Left lung (tissue), 10 donors: ENCODE results near the gene ARHGAP26. TPM values are rescaled to one million over a fixed set of nuclear protein-coding genes. Genes with fewer than 3 reads are reported as not detected.

Experiments used
- ATAC-seq: fragments of 200-7000 bp; cut with Tn5 transposase; one replicate; pipeline ENCODE4 v1.9.1; 2020; ENCODE audit warnings: moderate library complexity
- DNase-seq, 4 donors: peaks; one replicate each; pipeline ENCODE4 v3.0.0-alpha.2; 2013 to 2020
- H3K27ac ChIP-seq, 2 donors: fragments of 200-600 bp; sonication (generic) in 1 of 2; one replicate each; pipeline versions ENCODE4 v1.5.0 to v1.8.0; 2020 to 2021
- H3K27me3 ChIP-seq, 2 donors: fragments of 200-600 bp; sonication (generic) in 1 of 2; one replicate each; pipeline versions ENCODE4 v1.5.0 to v1.8.0; 2020 to 2021
- H3K36me3 ChIP-seq, 2 donors: fragments of 200-600 bp; sonication (generic) in 1 of 2; one replicate each; pipeline versions ENCODE4 v1.5.0 to v1.8.0; 2020 to 2021
- H3K4me1 ChIP-seq, 2 donors: fragments of 200-600 bp; one replicate each; pipeline ENCODE4 v1.8.0; 2021
- H3K4me3 ChIP-seq, 2 donors: fragments of 200-600 bp; sonication (generic) in 1 of 2; one replicate each; pipeline versions ENCODE4 v1.5.0 to v1.8.0; 2020 to 2021; ENCODE audit warnings: mild to moderate bottlenecking in 1 of 2
- H3K9me3 ChIP-seq, 2 donors: fragments of 200-600 bp; sonication (generic) in 1 of 2; one replicate each; pipeline versions ENCODE4 v1.5.0 to v1.8.0; 2020 to 2021
- CTCF ChIP-seq, 2 donors: fragments of 200-600 bp; sonication (generic) in 1 of 2; IDR thresholded peaks; one replicate each; pipeline versions ENCODE4 v1.5.0 to v1.8.0; 2021; ENCODE audit warnings: antibody characterized with exemption in 2 of 2
- intact Hi-C, 2 donors: fragments of 100-400 bp; cut with DNase I; formaldehyde crosslinking; loops; one replicate each; pipeline versions ENCODE4 v1.11.2 to v1.14.2; 2022
- polyA plus RNA-seq, 6 donors: library from polyadenylated mRNA; unstranded; fragments of 120-200 nt; gene quantifications; one replicate each; pipeline ENCODE4 v1.2.1, GENCODE V29; 2013; ENCODE audit not compliant: insufficient read length in 6 of 6
- total RNA-seq, 2 donors: library from RNA; stranded (reverse); fragmentation: NEBNext Ultra II Directional; extraction: Animal tissue kit (Norgen Biotek cat#: 25700); gene quantifications; one replicate each; pipeline ENCODE4 v1.2.1, GENCODE V29; 2021
- donor health status: DM: no; HTN: yes; CAD: no.
- donor health status: DM: no; HTN: no; CAD: no.

The ARHGAP26 gene
- total and polyA plus RNA-seq, 8 donors, result 13.9 to 61.9 (median 14.9) TPM

GRCh38 chr5:143025376-143025775 is 255.2 kb downstream of the ARHGAP26 start:
- no peaks in the 10 kb centered on the region for H3K9me3 ChIP-seq
- no peak overlapping the region for H3K4me3 ChIP-seq
- TF ChIP-seq CTCF (IDR thresholded peaks at IDR 0.05), result no peak
- no peaks in the 10 kb centered on the region for H3K27me3 ChIP-seq
- ATAC-seq (no peak), DNase-seq (no peak)
- H3K36me3 ChIP-seq, result peaks cover 0 to 9% of the 10 kb centered on the region in 2 donors
- intact Hi-C loops, result no loop called here
- peaks cover 9 to 17% of the 10 kb centered on the region in 2 donors for H3K4me1 ChIP-seq
- H3K27ac ChIP-seq, result no peak overlapping the region

GRCh38 chr5:143025971-143026370 is 255.8 kb downstream of the ARHGAP26 start:
- no peak for TF ChIP-seq CTCF (IDR thresholded peaks at IDR 0.05)
- H3K9me3 ChIP-seq, result no peaks in the 10 kb centered on the region
- no peak for DNase-seq
- no peak for ATAC-seq
- intact Hi-C loops, result no loop called here
- H3K36me3 ChIP-seq, result peaks cover 0 to 8% of the 10 kb centered on the region in 2 donors
- H3K27me3 ChIP-seq, result no peaks in the 10 kb centered on the region
- H3K4me3 ChIP-seq, result no peak overlapping the region
- H3K27ac ChIP-seq, result no peak overlapping the region
- H3K4me1 ChIP-seq, result peaks cover 9 to 17% of the 10 kb centered on the region in 2 donors

DNA sequence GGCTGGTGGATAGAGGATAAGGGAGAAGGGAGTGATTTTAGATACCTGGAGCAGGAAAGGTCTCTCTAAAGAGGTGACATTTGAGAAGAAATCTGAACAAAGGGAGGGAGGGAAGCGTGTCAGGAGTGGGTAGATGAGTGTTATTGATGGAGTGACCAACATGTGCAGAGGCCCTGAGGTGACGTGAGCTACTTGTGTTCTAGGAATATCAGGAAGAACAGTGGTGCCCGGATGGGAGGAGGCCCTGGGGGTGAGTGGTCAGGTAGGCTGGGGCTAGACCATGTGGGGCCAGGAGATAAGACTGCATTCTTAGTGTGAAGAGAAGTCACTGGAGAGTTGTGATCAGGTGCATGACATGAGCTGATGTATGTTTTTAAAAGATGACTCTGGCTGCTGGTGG is 256.2 kb downstream of the ARHGAP26 start:
- TF ChIP-seq CTCF (IDR thresholded peaks at IDR 0.05), result no peak
- DNase-seq, result no peak
- Histone ChIP-seq H3K36me3 (peaks cover 0 to 8% of the 10 kb centered on the region in 2 donors), H3K4me3 (no peak overlapping the region), H3K27me3 (no peaks in the 10 kb centered on the region), H3K9me3 (no peaks in the 10 kb centered on the region), H3K27ac (no peak overlapping the region), H3K4me1 (peaks cover 9 to 17% of the 10 kb centered on the region in 2 donors)
- no peak for ATAC-seq
- intact Hi-C loops, result no loop called here

DNA sequence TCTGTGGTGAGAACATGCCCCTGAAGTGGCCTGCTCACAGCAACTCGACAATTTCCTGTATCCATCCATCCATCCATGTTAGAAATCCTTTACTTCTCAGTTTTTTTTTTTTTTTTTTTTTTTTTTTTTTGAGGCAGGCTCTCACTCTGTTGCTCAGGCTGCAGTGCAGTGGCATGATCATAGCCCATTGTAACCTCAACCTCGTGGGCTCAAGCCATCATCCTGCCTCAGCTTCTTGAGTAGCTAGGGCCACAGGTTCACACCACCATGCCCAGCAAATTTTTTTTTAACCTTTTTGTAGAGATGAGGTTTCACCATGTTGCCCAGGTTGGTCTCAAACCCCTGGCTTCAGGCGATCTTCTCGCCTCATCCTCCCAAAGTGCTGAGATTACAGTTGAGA is 259.1 kb downstream of the ARHGAP26 start:
- ATAC-seq (no peak), DNase-seq (no peak)
- Histone ChIP-seq H3K27me3 (no peaks in the 10 kb centered on the region), H3K4me1 (peaks cover 0 to 9% of the 10 kb centered on the region in 2 donors), H3K27ac (no peak overlapping the region), H3K36me3 (peaks cover 0 to 8% of the 10 kb centered on the region in 2 donors), H3K4me3 (no peak overlapping the region), H3K9me3 (no peaks in the 10 kb centered on the region)
- no peak for TF ChIP-seq CTCF (IDR thresholded peaks at IDR 0.05)
- intact Hi-C loops, result no loop called here

- no peak for ATAC-seq
- TF ChIP-seq CTCF (IDR thresholded peaks at IDR 0.05), result no peak
- no peak overlapping the region for H3K27ac ChIP-seq
These were observed 260.2 kb downstream of the ARHGAP26 start for GRCh38 chr5:143030349-143030748.

More at GRCh38 chr5:143030349-143030748, 260.2 kb downstream of the ARHGAP26 start:
- H3K4me1 ChIP-seq, result peaks cover 0 to 9% of the 10 kb centered on the region in 2 donors
- H3K27me3 ChIP-seq, result no peaks in the 10 kb centered on the region
- DNase-seq, result no peak
- H3K9me3 ChIP-seq, result no peaks in the 10 kb centered on the region
- H3K36me3 ChIP-seq, result peaks cover 0 to 8% of the 10 kb centered on the region in 2 donors
- H3K4me3 ChIP-seq, result no peak overlapping the region
- intact Hi-C loops, result no loop called here
